HG03175 (cell line): ENCODE data around the gene TRAPPC3L.
A peak's percentile ranks its signal among the peaks of the same experiment; 100 is the strongest.
"Not testable (repeated sequence)": the region's sequence is repeated elsewhere in the genome, so short reads cannot be mapped to it uniquely, and the experiment has no call there.

Experiments used
- ATAC-seq: cut with Tn5 transposase; IDR thresholded peaks from one replicate; pipeline ENCODE4 v1.9.1; 2021; ENCODE audit warnings: mild to moderate bottlenecking, moderate library complexity; ENCODE audit not compliant: unreplicated experiment

Gene TRAPPC3L

GRCh38 chr6:116515141-116515540, 30.3 kb downstream of the TRAPPC3L start:
- no peak for ATAC-seq

DNA sequence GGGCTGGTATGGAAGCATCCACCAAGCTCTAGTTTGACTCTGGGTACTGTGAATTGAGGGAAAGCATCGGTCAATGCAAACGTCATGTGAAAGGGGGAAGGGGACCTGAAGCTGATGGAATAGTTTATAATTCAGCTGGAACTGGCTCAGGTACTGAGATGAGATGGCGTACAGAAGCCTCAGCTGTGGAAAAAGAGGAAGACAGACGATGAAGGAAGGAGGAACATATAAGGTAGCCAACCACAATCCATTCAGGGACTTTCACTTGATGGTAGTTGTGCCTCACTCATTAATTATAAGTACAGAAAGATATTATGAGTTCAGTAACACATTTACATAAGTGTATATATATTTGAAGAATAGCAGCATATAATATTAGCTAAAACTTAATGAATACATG, 31.4 kb downstream of the TRAPPC3L start:
- no peak for ATAC-seq

DNA sequence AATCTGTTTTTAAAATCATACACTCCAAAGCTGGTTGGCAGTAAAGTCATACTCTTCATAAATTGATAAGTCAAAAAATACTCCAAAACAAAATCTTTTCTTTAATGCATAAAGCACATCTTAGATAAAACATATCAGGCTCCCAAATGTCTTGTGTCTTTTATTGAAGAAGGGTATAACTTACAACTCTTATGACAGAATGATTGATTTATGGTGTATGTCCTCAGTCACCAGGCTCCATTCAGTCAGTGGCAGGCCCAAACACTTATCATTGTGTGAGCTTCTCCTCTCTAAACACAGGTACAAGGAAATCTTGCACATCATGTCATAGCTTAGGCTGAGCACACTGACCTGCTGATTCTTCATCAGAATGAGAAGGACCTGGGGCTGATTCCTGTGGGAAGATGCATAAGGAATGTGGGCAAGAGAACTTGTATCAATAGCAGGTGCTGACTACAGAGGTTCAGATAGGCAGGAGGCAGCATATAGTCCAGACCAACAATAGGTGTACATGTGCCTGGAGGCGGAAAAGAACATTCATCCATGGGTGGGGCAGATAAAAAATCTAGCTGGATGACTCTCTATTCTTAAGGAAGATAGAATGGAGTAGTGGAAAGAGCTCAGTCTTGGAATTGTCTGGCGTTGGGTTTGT, 32.1 kb downstream of the TRAPPC3L start:
- no peak for ATAC-seq

GRCh38 chr6:116512734-116513133, 32.8 kb downstream of the TRAPPC3L start:
- ATAC-seq: no peak

GRCh38 chr6:116512111-116512559, 33.3 kb downstream of the TRAPPC3L start:
- ATAC-seq: peak; percentile 76

DNA sequence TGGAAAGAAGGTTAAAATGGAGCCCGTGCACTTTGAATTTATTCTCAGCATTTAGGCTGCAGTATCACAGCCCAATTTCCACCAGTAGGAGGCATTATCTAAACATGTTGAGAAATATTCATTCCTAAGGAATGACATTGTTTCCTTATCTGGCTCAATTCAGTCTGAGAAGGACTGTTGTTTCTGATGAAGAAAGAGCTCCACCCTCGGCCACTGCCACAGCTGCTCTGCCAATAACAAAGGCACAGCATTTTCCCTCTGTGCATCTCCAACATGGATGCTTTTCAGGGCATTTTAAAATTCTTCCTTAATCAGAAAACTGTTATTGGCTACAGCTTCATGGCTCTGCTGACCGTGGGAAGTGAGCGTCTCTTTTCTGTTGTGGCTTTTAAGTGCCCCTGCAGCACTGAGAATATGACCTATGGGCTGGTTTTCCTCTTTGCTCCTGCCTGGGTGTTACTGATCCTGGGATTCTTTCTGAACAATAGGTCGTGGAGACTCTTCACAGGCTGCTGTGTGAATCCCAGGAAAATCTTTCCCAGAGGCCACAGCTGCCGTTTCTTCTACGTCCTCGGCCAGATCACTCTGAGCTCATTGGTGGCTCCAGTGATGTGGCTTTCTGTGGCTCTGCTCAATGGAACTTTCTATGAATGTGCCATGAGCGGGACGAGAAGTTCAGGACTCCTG, 33.9 kb downstream of the TRAPPC3L start, which contains the start of gene CALHM5:
TSS of gene CALHM5 (plus strand) at position 216 of the 687 bp plus-strand sequence. CDS start at position 274, 58 bp downstream.
- no peak for ATAC-seq

DNA sequence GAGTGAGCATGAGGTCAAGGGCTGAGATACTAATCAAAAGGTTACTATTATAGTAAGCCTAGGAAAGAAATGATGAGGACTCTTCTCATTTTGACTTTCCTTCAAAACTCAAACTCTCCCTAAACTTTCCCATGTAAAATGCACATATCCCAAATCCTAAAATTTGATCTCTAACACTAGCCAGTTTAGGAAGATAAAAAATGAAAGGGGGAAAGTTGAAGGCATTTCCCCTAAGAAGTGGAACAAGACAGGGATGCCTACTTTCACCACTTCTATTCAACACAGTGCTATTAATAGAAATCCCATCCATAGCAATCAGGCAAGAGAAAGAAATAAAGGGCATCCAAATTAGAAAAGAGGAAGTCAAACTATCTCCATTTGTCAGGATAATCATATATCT, 37.0 kb downstream of the TRAPPC3L start:
- ATAC-seq: no peak

- no peak for ATAC-seq
These were observed 38.2 kb downstream of the TRAPPC3L start for GRCh38 chr6:116507324-116507723.

GRCh38 chr6:116500969-116501433, 44.5 kb downstream of the TRAPPC3L start:
- no peak for ATAC-seq

DNA sequence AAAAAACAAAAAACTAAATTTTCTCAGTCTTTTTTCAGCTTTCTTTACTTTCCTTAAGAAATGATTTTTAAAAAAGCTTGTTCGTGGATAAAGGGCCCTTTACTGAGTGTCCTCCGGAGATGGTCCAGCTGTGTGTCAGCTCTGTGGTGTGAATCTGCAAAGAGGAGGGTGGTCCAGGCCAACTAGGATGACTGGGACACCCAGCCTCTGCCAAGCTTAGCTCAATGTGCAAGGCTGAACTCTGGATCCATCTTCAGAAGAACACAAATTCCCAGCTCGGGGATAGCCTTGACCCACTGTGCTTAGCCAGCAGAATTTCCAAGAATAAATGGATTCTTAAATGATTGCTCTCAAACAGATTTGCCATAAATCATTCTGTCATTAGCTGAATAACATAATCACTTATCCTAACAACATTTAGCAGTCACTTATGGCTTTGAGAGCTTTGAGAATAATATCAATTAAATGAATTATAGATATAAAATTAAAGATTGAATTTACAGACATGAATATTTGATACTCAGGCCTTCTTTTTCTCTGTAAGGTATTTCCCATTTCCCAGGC, 48.3 kb downstream of the TRAPPC3L start:
- no peak for ATAC-seq

DNA sequence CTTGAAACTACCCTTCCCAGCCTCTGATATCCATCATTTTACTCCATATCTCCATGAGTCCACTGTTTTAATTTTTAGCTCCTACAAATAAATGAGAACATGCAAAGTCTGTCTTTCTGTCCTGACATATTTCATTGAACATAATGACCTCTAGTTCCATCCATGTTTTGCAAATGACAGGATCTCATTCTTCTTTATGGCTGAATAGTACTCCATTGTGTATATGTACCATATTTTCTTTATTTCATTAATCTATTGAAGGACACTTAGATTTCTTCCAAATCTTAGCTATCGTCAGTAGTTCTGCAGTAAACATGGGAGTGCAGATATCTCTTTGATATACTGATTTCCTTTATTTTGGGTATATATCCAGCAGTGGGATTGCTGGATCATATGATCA, 50.3 kb downstream of the TRAPPC3L start:
- not testable (repeated sequence) for ATAC-seq

- no peak for ATAC-seq
These were observed 53.0 kb downstream of the TRAPPC3L start for GRCh38 chr6:116492331-116493067.

- ATAC-seq: no peak
These were observed 53.7 kb downstream of the TRAPPC3L start for GRCh38 chr6:116491610-116492330.

DNA sequence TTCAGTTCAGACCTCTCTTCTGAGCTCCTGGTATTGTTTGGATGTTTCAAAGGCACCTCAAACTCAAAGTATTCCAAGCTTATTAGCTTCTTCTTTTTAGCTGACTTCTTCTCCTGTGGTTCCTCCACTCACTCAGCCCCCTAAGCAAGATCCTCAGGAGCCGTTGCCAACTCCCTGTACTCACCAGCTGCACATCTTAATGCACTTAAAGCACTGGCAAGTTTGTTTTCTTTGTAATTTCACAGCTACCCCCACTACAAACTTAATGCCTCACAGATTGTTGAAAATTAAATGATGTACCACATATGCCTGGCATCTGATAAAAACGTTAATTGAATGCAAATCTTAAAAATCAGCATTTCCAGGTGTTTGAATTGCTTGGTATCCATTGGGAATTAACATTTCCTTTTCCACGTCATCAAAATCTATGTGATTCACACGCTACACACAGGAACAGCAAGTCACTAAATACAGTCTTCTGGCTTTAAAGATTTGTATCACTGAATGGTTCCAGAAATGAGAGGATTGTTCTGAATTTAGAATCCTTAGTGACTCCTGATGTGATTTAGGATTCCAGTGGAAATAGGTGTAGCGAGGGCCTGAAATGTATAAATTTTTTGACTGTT, 59.8 kb downstream of the TRAPPC3L start:
- ATAC-seq: no peak

DNA sequence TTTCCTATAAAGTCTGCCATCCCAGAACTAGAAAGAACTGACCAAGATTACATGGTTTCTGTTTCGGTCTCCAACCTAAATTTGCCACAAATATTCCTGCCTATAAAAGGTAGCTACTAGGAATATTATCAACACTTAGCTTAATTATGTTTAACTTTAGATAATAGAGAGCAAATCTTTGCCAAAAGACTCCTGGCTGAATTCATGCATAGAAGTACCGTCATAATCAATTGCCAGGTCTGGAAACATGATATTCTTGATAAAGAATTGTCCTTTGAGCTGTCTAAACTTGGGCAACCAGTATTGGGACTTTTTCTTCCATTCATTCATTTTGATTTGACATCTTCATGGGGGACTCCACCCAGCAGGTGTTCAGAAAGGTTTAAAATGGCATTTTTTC, 61.9 kb downstream of the TRAPPC3L start:
- ATAC-seq: no peak

GRCh38 chr6:116482780-116483179, 62.7 kb downstream of the TRAPPC3L start:
- no peak for ATAC-seq

- ATAC-seq: peak; percentile 100
These were observed 69.3 kb downstream of the TRAPPC3L start for GRCh38 chr6:116476002-116476678.

DNA sequence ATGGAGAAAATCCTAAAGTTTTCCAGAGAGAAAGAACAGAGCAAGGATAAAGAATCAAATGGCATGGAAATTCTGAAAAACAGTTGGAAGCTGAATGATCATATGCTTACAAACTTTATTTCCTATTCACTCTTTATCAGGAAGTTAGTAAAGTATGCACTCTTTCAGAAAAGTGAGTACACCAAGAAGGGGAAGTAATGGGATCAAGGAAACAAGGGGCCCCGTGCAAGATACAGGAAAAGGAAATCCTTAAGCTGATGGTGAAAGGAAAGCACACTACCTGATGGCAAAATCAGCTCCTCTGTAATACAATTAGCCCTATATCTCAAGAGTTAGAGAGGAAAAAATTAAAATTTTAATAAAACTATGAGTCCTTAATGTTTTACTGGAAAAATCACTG, 70.3 kb downstream of the TRAPPC3L start:
- no peak for ATAC-seq

GRCh38 chr6:116472706-116473105, 72.8 kb downstream of the TRAPPC3L start:
- ATAC-seq: no peak

DNA sequence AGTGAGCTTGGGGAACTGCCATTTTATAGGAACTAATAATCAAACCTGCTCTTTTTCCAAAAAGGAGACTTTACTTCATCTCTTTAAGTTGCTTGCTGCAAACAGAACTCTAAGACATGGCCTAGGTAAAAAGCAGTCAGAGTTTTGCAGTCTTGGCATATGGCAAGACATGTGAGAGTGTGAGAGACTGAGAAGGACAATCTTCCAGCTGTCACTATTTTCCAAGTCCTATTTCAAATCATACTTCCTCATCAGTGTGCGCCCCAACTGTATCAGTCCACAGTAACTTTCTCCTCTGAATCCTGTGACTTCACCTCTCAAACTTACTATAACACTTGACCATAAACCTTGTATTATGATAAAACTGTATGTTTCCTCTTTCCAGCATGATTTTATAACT, 74.0 kb downstream of the TRAPPC3L start:
- ATAC-seq: no peak
